Measurements from ENCODE around the gene FOXJ1. TPM values are rescaled to one million over a fixed set of nuclear protein-coding genes. Genes with fewer than 3 reads are reported as not detected.

Gene FOXJ1
- polyA plus RNA-seq, 2 of the 4 experiments (the other 2 are of a cell fraction) = 0.09 to 0.50 TPM

- no peaks in the 10 kb centered on the region for H3K4me1 ChIP-seq
- no peak for TF ChIP-seq ZNF302 (CRISPR knock-in tag; IDR thresholded peaks at IDR 0.05)
- TF ChIP-seq, protein P1, sequence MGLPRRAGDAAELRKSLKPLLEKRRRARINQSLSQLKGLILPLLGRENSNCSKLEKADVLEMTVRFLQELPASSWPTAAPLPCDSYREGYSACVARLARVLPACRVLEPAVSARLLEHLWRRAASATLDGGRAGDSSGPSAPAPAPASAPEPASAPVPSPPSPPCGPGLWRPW (IDR thresholded peaks at IDR 0.05) = no peak
- TF ChIP-seq CBX8 (IDR thresholded peaks at IDR 0.05) = no peak
- TF ChIP-seq NR3C1 (IDR thresholded peaks at IDR 0.05) = no peak
- TF ChIP-seq POLR2A (IDR thresholded peaks at IDR 0.05; ENCODE audit: low read length) = no peak
- TF ChIP-seq RCOR1 (IDR thresholded peaks at IDR 0.05; ENCODE audit: low read depth, low read length) = no peak
- no peak for TF ChIP-seq MYC (IDR thresholded peaks at IDR 0.05; ENCODE audit: borderline replicate concordance, low read length)
- CTCF ChIA-PET = interaction anchor here (0.6 to 2.3 kb wide), 6 partner anchors 12 to 312 kb away, joined by 3 to 8 read pairs (median 3); partner anchors contain the start of gene GALR2
- H3K27ac ChIP-seq = no peak overlapping the region
- WGBS (ENCODE audit: missing lambda C conversion rate) = 90% methylated on average over 9 of the region's 9 CpGs
- H3K4me2 ChIP-seq = no peak overlapping the region
- FAIRE-seq = no peak
- no peak for ATAC-seq
- DNase-seq (ENCODE audit: low read depth in 1 of 2, low spot score in 1 of 2) = no peak
- no peaks in the 10 kb centered on the region for H3K9me3 ChIP-seq
- H3K4me3 ChIP-seq = no peak overlapping the region
- POLR2A ChIA-PET = no interaction called here
Observed at GRCh38 chr17:76086384-76086783, 54.7 kb downstream of the FOXJ1 start.

Small RNA genes lying within 50 kb of the gene (small RNA-seq; reads per million reads assigned to genes)
- gene MIR6868 = 0 to 8.4 (median 0) reads per million in 6 experiments

Other genes with a start within 250 kb of the FOXJ1 start
- gene TRIM65, start 244.3 kb downstream of the FOXJ1 start, polyA plus RNA-seq (2011; rRNA removed) = 13.5 and 17.4 TPM in 2 replicates
- gene TRIM65, start 244.3 kb downstream of the FOXJ1 start, polyA plus RNA-seq (2017; fragmentation: RNase III; extraction: RNeasy Plus Mini Kit Qiagen cat#74134 plus additional on column Dnase treatment) = 26.2 to 30.2 TPM (median 30.1 TPM) in 3 replicates
- gene MRPL38, start 236.4 kb downstream of the FOXJ1 start, polyA plus RNA-seq (2011; rRNA removed) = 43.4 and 53.5 TPM in 2 replicates
- gene MRPL38, start 236.4 kb downstream of the FOXJ1 start, polyA plus RNA-seq (2017; fragmentation: RNase III; extraction: RNeasy Plus Mini Kit Qiagen cat#74134 plus additional on column Dnase treatment) = 102 to 105 TPM (median 104 TPM) in 3 replicates
- 7.9 and 8.5 TPM in 2 replicates for gene FBF1, start 200.2 kb downstream of the FOXJ1 start, polyA plus RNA-seq (2011; rRNA removed)
- gene FBF1, start 200.2 kb downstream of the FOXJ1 start, polyA plus RNA-seq (2017; fragmentation: RNase III; extraction: RNeasy Plus Mini Kit Qiagen cat#74134 plus additional on column Dnase treatment) = 14.6 to 17.8 TPM (median 17.3 TPM) in 3 replicates
- gene ACOX1, start 162.1 kb downstream of the FOXJ1 start, polyA plus RNA-seq (2011; rRNA removed) = 31.1 and 34.3 TPM in 2 replicates
- 16.0 to 17.9 TPM (median 17.2 TPM) in 3 replicates for gene ACOX1, start 162.1 kb downstream of the FOXJ1 start, polyA plus RNA-seq (2017; fragmentation: RNase III; extraction: RNeasy Plus Mini Kit Qiagen cat#74134 plus additional on column Dnase treatment)
- gene TEN1, start 162.0 kb downstream of the FOXJ1 start, polyA plus RNA-seq (2011; rRNA removed) = 11.8 TPM in 2 replicates
- 15.7 to 16.7 TPM (median 15.9 TPM) in 3 replicates for gene TEN1, start 162.0 kb downstream of the FOXJ1 start, polyA plus RNA-seq (2017; fragmentation: RNase III; extraction: RNeasy Plus Mini Kit Qiagen cat#74134 plus additional on column Dnase treatment)
- 5.5 and 8.6 TPM in 2 replicates for gene CDK3, start 140.4 kb downstream of the FOXJ1 start, polyA plus RNA-seq (2011; rRNA removed)
- 4.7 to 5.2 TPM (median 5.1 TPM) in 3 replicates for gene CDK3, start 140.4 kb downstream of the FOXJ1 start, polyA plus RNA-seq (2017; fragmentation: RNase III; extraction: RNeasy Plus Mini Kit Qiagen cat#74134 plus additional on column Dnase treatment)
- gene EVPL, start 113.9 kb downstream of the FOXJ1 start, polyA plus RNA-seq (2011; rRNA removed) = 4.0 and 4.1 TPM in 2 replicates
- gene EVPL, start 113.9 kb downstream of the FOXJ1 start, polyA plus RNA-seq (2017; fragmentation: RNase III; extraction: RNeasy Plus Mini Kit Qiagen cat#74134 plus additional on column Dnase treatment) = 11.2 to 14.6 TPM (median 13.9 TPM) in 3 replicates
- gene SRP68, start 68.7 kb downstream of the FOXJ1 start, polyA plus RNA-seq (2011; rRNA removed) = 123 and 139 TPM in 2 replicates
- gene SRP68, start 68.7 kb downstream of the FOXJ1 start, polyA plus RNA-seq (2017; fragmentation: RNase III; extraction: RNeasy Plus Mini Kit Qiagen cat#74134 plus additional on column Dnase treatment) = 113 to 123 TPM (median 121 TPM) in 3 replicates
- gene GALR2, start 66.5 kb downstream of the FOXJ1 start, polyA plus RNA-seq (2011; rRNA removed) = 0.32 and 0.38 TPM in 2 replicates
- gene GALR2, start 66.5 kb downstream of the FOXJ1 start, polyA plus RNA-seq (2017; fragmentation: RNase III; extraction: RNeasy Plus Mini Kit Qiagen cat#74134 plus additional on column Dnase treatment) = 0.44 to 0.60 TPM (median 0.59 TPM) in 3 replicates
- 0.12 TPM in 1 of 2 replicates, not detected in the other for gene ZACN, start 62.1 kb downstream of the FOXJ1 start, polyA plus RNA-seq (2011; rRNA removed)
- gene ZACN, start 62.1 kb downstream of the FOXJ1 start, polyA plus RNA-seq (2017; fragmentation: RNase III; extraction: RNeasy Plus Mini Kit Qiagen cat#74134 plus additional on column Dnase treatment) = 0.20 to 0.30 TPM (median 0.21 TPM) in 3 replicates
- 64.5 and 76.4 TPM in 2 replicates for gene EXOC7, start 37.5 kb downstream of the FOXJ1 start, polyA plus RNA-seq (2011; rRNA removed)
- gene EXOC7, start 37.5 kb downstream of the FOXJ1 start, polyA plus RNA-seq (2017; fragmentation: RNase III; extraction: RNeasy Plus Mini Kit Qiagen cat#74134 plus additional on column Dnase treatment) = 63.0 to 72.3 TPM (median 71.0 TPM) in 3 replicates
- gene RNF157, start 99.2 kb upstream of the FOXJ1 start, polyA plus RNA-seq (2011; rRNA removed) = 7.2 and 8.2 TPM in 2 replicates
- gene RNF157, start 99.2 kb upstream of the FOXJ1 start, polyA plus RNA-seq (2017; fragmentation: RNase III; extraction: RNeasy Plus Mini Kit Qiagen cat#74134 plus additional on column Dnase treatment) = 6.6 to 8.5 TPM (median 8.1 TPM) in 3 replicates
- gene UBALD2, start 124.1 kb upstream of the FOXJ1 start, polyA plus RNA-seq (2011; rRNA removed) = 13.8 and 21.5 TPM in 2 replicates
- 11.4 to 12.9 TPM (median 12.8 TPM) in 3 replicates for gene UBALD2, start 124.1 kb upstream of the FOXJ1 start, polyA plus RNA-seq (2017; fragmentation: RNase III; extraction: RNeasy Plus Mini Kit Qiagen cat#74134 plus additional on column Dnase treatment)
- 0.57 and 0.86 TPM in 2 replicates for gene QRICH2, start 167.0 kb upstream of the FOXJ1 start, polyA plus RNA-seq (2011; rRNA removed)
- 0.88 to 1.7 TPM (median 1.0 TPM) in 3 replicates for gene QRICH2, start 167.0 kb upstream of the FOXJ1 start, polyA plus RNA-seq (2017; fragmentation: RNase III; extraction: RNeasy Plus Mini Kit Qiagen cat#74134 plus additional on column Dnase treatment)
- gene PRPSAP1, start 212.7 kb upstream of the FOXJ1 start, polyA plus RNA-seq (2011; rRNA removed) = 80.9 and 92.1 TPM in 2 replicates
- 61.9 to 63.7 TPM (median 63.3 TPM) in 3 replicates for gene PRPSAP1, start 212.7 kb upstream of the FOXJ1 start, polyA plus RNA-seq (2017; fragmentation: RNase III; extraction: RNeasy Plus Mini Kit Qiagen cat#74134 plus additional on column Dnase treatment)
- gene SPHK1, start 243.4 kb upstream of the FOXJ1 start, polyA plus RNA-seq (2011; rRNA removed) = 4.6 and 4.7 TPM in 2 replicates
- gene SPHK1, start 243.4 kb upstream of the FOXJ1 start, polyA plus RNA-seq (2017; fragmentation: RNase III; extraction: RNeasy Plus Mini Kit Qiagen cat#74134 plus additional on column Dnase treatment) = 11.8 to 14.9 TPM (median 13.0 TPM) in 3 replicates